DND-41 (cell line): ENCODE data around the gene LGALS9B.
"Not testable (repeated sequence)": the region's sequence is repeated elsewhere in the genome, so short reads cannot be mapped to it uniquely, and the experiment has no call there.

Experiments
- CTCF ChIP-seq: IDR thresholded peaks from 2 replicates; pipeline ENCODE4 v1.5.1; 2012; ENCODE audit warnings: borderline replicate concordance, low read length, moderate library complexity, mild to moderate bottlenecking; ENCODE audit not compliant: poor library complexity, severe bottlenecking; ENCODE audit errors: extremely low read depth
- EZH2 ChIP-seq: IDR thresholded peaks from 3 replicates; pipeline ENCODE4 v1.6.1; 2012; ENCODE audit warnings: borderline replicate concordance, low read depth, mild to moderate bottlenecking, moderate library complexity, low read length, inconsistent platforms; ENCODE audit not compliant: severe bottlenecking

- not testable (repeated sequence) for TF ChIP-seq CTCF, EZH2
Measured at GRCh38 chr17:20479889-20480591, 12.7 kb upstream of the LGALS9B start.
